A549 treated with AZD2906 at 1 μM for 4 hours (cell line): ENCODE measurements around the gene SLK. TPM values are rescaled to one million over a fixed set of nuclear protein-coding genes. Genes with fewer than 3 reads are reported as not detected.

Experiments
- total RNA-seq: library from RNA; stranded (reverse); fragments of 200-300 nt; extraction: Qiagen RNA extraction; gene quantifications from 5 replicates; pipeline ENCODE4 v1.2.3, GENCODE V29; 2022

The SLK gene
- 22.8 to 38.3 TPM (median 28.4 TPM) in 5 replicates for total RNA-seq

DNA sequence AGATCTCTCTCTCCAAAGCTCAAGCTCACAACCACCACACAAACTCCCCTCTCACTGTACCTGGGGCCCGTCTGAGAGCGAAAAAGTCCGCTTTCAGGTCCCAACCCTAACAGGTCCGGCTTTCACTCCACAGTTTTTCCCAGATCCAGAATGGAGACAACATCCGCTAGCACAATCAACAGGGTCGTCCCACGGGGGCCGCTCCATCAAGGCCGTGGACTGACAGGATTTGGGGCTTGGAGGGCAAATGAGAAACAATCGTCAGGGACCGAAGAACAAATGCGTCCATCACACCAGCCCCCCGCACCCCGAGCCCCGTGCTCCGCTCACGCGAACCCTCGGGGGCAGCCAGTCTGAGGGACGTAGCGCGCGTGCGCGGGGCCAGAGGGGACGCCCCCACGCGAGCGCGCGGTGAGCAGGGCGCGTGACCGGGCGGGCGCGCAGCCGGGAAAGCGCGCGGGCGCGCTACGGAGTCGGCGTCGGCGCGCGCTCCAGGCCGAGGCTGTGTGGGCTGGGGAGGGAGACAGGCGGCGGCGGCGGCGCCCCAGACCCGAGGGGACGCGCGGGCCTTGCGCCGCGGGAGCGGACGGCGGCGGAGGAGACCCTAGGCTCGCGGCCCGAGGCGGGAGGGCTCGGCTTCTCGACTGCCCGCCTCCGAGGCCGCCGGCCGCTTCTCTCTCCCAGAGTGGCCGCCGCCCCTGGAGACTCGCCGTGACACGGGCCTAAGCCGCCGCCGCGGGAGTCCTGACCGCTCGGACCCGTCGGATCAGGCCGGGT, at the start of gene SLK:
TSS of gene SLK (plus strand) at position 470 of the 777 bp plus-strand sequence. CDS start 606 bp downstream, outside the sequence.

GRCh38 chr10:103918053-103918846, 48.7 kb upstream of the SLK start, which contains the start of gene STN1:
TSS of gene STN1 (minus strand) at chr10:103918184. CDS start at chr10:103917594, 590 bp downstream.

Other genes with a start within 250 kb of the SLK start
- 0.71 to 1.0 TPM (median 0.82 TPM) in 5 replicates for gene SH3PXD2A, start 111.6 kb upstream of the SLK start, total RNA-seq
- 18.3 to 21.0 TPM (median 20.6 TPM) in 5 replicates for gene STN1, start 49.0 kb upstream of the SLK start, total RNA-seq
- 1.3 to 2.4 TPM (median 1.8 TPM) in 5 replicates for gene COL17A1, start 118.7 kb downstream of the SLK start, total RNA-seq
- gene SFR1, start 155.0 kb downstream of the SLK start, total RNA-seq = 12.1 to 16.2 TPM (median 12.6 TPM) in 5 replicates